ENCODE results near the gene BRIP1.
A peak's percentile ranks its signal among the peaks of the same experiment; 100 is the strongest.

- TF ChIP-seq CTCF (IDR thresholded peaks at IDR 0.05) (peak; percentile 91), EP300 (IDR thresholded peaks at IDR 0.05) (no peak), CHD2 (IDR thresholded peaks at IDR 0.05; ENCODE audit: low read length, partially characterized antibody) (no peak), MAX (IDR thresholded peaks at IDR 0.05) (no peak), MAZ (IDR thresholded peaks at IDR 0.05; ENCODE audit: borderline replicate concordance, low read depth, low read length) (no peak)
These were observed 227.4 kb downstream of the BRIP1 start for GRCh38 chr17:61635913-61636432.
